ENCODE measurements around the gene MDGA2.

- TF ChIP-seq ELF4 (IDR thresholded peaks at IDR 0.05) (no peak), SP1 (IDR thresholded peaks at IDR 0.05) (no peak), FOXM1 (IDR thresholded peaks at IDR 0.05; ENCODE audit: borderline replicate concordance) (no peak), FOXA1 (IDR thresholded peaks at IDR 0.05) (no peak), HDGF (IDR thresholded peaks at IDR 0.05; ENCODE audit: borderline replicate concordance) (no peak), ARNT (IDR thresholded peaks at IDR 0.05) (no peak), ZNF384 (IDR thresholded peaks at IDR 0.05) (no peak), L3MBTL2 (conservative IDR thresholded peaks at IDR 0.05) (no peak), LEF1 (IDR thresholded peaks at IDR 0.05; ENCODE audit: borderline replicate concordance) (no peak), BHLHE40 (IDR thresholded peaks at IDR 0.05; ENCODE audit: borderline replicate concordance) (no peak)
Observed at GRCh38 chr14:47411523-47411922, 263.9 kb downstream of the MDGA2 start.
